Left lung (tissue), 10 donors: ENCODE data around the gene IL16. TPM values are rescaled to one million over a fixed set of nuclear protein-coding genes. Genes with fewer than 3 reads are reported as not detected.

Source experiments
- ATAC-seq: fragments of 200-7000 bp; cut with Tn5 transposase; one replicate; pipeline ENCODE4 v1.9.1; 2020; ENCODE audit warnings: moderate library complexity
- DNase-seq, 4 donors: peaks; one replicate each; pipeline ENCODE4 v3.0.0-alpha.2; 2013 to 2020
- H3K27ac ChIP-seq, 2 donors: fragments of 200-600 bp; sonication (generic) in 1 of 2; one replicate each; pipeline versions ENCODE4 v1.5.0 to v1.8.0; 2020 to 2021
- H3K27me3 ChIP-seq, 2 donors: fragments of 200-600 bp; sonication (generic) in 1 of 2; one replicate each; pipeline versions ENCODE4 v1.5.0 to v1.8.0; 2020 to 2021
- H3K36me3 ChIP-seq, 2 donors: fragments of 200-600 bp; sonication (generic) in 1 of 2; one replicate each; pipeline versions ENCODE4 v1.5.0 to v1.8.0; 2020 to 2021
- H3K4me1 ChIP-seq, 2 donors: fragments of 200-600 bp; one replicate each; pipeline ENCODE4 v1.8.0; 2021
- H3K4me3 ChIP-seq, 2 donors: fragments of 200-600 bp; sonication (generic) in 1 of 2; one replicate each; pipeline versions ENCODE4 v1.5.0 to v1.8.0; 2020 to 2021; ENCODE audit warnings: mild to moderate bottlenecking in 1 of 2
- H3K9me3 ChIP-seq, 2 donors: fragments of 200-600 bp; sonication (generic) in 1 of 2; one replicate each; pipeline versions ENCODE4 v1.5.0 to v1.8.0; 2020 to 2021
- CTCF ChIP-seq, 2 donors: fragments of 200-600 bp; sonication (generic) in 1 of 2; IDR thresholded peaks; one replicate each; pipeline versions ENCODE4 v1.5.0 to v1.8.0; 2021; ENCODE audit warnings: antibody characterized with exemption in 2 of 2
- intact Hi-C, 2 donors: fragments of 100-400 bp; cut with DNase I; formaldehyde crosslinking; loops; one replicate each; pipeline versions ENCODE4 v1.11.2 to v1.14.2; 2022
- polyA plus RNA-seq, 6 donors: library from polyadenylated mRNA; unstranded; fragments of 120-200 nt; gene quantifications; one replicate each; pipeline ENCODE4 v1.2.1, GENCODE V29; 2013; ENCODE audit not compliant: insufficient read length in 6 of 6
- total RNA-seq, 2 donors: library from RNA; stranded (reverse); fragmentation: NEBNext Ultra II Directional; extraction: Animal tissue kit (Norgen Biotek cat#: 25700); gene quantifications; one replicate each; pipeline ENCODE4 v1.2.1, GENCODE V29; 2021
- donor health status: DM: no; HTN: yes; CAD: no.
- donor health status: DM: no; HTN: no; CAD: no.

The IL16 gene
- total and polyA plus RNA-seq, 8 donors = 11.4 to 34.3 (median 14.9) TPM

GRCh38 chr15:81334768-81335435 is 138.2 kb downstream of the IL16 start:
- Histone ChIP-seq H3K4me3 (no peak overlapping the region), H3K27me3 (no peaks in the 10 kb centered on the region), H3K27ac (no peak overlapping the region), H3K4me1 (peaks cover 9 to 11% of the 10 kb centered on the region in 2 donors), H3K9me3 (no peaks in the 10 kb centered on the region), H3K36me3 (no peaks in the 10 kb centered on the region)
- no peak for TF ChIP-seq CTCF (IDR thresholded peaks at IDR 0.05)
- no peak for DNase-seq
- intact Hi-C loops = loop anchor here in 1 of 2 donors (5.0 kb wide), 1 partner anchor 58 kb away; no protein-coding TSS in a partner anchor
- ATAC-seq = no peak

- no peak for DNase-seq
- Histone ChIP-seq H3K4me3 (no peak overlapping the region), H3K4me1 (peaks cover 9 to 11% of the 10 kb centered on the region in 2 donors), H3K36me3 (no peaks in the 10 kb centered on the region), H3K27me3 (no peaks in the 10 kb centered on the region), H3K27ac (no peak overlapping the region), H3K9me3 (no peaks in the 10 kb centered on the region)
- intact Hi-C loops = loop anchor here in 1 of 2 donors (5.0 kb wide), 1 partner anchor 58 kb away; no protein-coding TSS in a partner anchor
- no peak for TF ChIP-seq CTCF (IDR thresholded peaks at IDR 0.05)
- ATAC-seq = no peak
Observed at GRCh38 chr15:81335631-81336030, 139.0 kb downstream of the IL16 start.

GRCh38 chr15:81336568-81336967 is 139.9 kb downstream of the IL16 start:
- TF ChIP-seq CTCF (IDR thresholded peaks at IDR 0.05) = peak in 1 of 2 donors; percentile 11
- Histone ChIP-seq H3K36me3 (no peaks in the 10 kb centered on the region), H3K27me3 (no peaks in the 10 kb centered on the region), H3K9me3 (no peaks in the 10 kb centered on the region), H3K27ac (no peak overlapping the region), H3K4me1 (peaks cover 9 to 11% of the 10 kb centered on the region in 2 donors), H3K4me3 (no peak overlapping the region)
- DNase-seq = no peak
- intact Hi-C loops = loop anchor here in 1 of 2 donors (5.0 kb wide), 1 partner anchor 59 kb away; no protein-coding TSS in a partner anchor
- no peak for ATAC-seq

DNA sequence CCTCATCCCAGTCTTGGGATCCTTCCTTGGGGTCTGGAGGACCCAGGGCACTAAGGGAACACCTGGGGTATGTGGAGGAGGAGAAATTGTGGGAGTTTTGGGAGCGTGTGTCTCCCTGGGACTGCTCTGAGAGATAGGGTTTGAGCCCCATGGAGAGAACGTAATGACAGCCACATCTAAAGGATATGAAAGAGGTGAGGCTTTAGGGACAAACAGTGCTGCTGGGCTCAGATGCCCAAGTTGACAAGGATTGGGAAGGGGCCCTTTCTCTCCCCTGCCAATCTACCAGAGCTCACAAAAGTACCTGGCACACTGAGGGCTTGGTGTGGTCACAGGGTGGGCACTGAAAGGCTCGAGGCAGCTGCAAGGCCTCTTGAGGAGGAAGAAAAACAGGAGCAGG is 140.6 kb downstream of the IL16 start:
- Histone ChIP-seq H3K36me3 (no peaks in the 10 kb centered on the region), H3K27me3 (no peaks in the 10 kb centered on the region), H3K4me3 (no peak overlapping the region), H3K9me3 (no peaks in the 10 kb centered on the region), H3K27ac (no peak overlapping the region), H3K4me1 (peaks cover 9 to 11% of the 10 kb centered on the region in 2 donors)
- ATAC-seq (no peak), DNase-seq (no peak)
- TF ChIP-seq CTCF (IDR thresholded peaks at IDR 0.05) = no peak
- intact Hi-C loops = loop anchor here in 1 of 2 donors (5.0 kb wide), 1 partner anchor 60 kb away; no protein-coding TSS in a partner anchor

DNA sequence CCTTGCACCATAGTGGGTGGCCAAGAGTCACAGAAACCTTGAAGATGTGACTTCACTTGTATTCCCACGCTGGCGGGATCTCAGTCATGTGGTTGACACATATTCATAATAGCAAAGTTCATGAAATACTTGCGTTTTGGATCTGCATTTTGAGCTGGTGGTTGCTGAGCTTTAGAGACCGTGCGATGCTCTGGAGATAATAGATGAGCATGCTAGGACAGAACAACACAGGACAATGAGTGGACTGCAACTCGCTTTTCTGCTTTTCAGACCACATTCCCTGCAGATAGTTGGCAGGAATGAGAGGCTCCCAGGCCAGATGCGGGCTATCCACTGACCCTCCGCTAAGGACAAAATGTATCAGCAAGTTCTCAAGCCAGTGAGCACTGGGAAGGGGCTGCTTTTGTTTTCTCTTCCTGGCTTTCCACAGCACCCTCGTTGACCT is 141.1 kb downstream of the IL16 start:
- no peaks in the 10 kb centered on the region for H3K27me3 ChIP-seq
- H3K36me3 ChIP-seq = no peaks in the 10 kb centered on the region
- ATAC-seq (peak; percentile 17), DNase-seq (no peak)
- peak overlapping the region in 1 of 2 donors; percentile 36 for H3K27ac ChIP-seq
- intact Hi-C loops = loop anchor here in 1 of 2 donors (5.0 kb wide), 1 partner anchor 60 kb away; no protein-coding TSS in a partner anchor
- H3K4me1 ChIP-seq = peaks cover 9 to 11% of the 10 kb centered on the region in 2 donors
- no peak for TF ChIP-seq CTCF (IDR thresholded peaks at IDR 0.05)
- H3K4me3 ChIP-seq = no peak overlapping the region
- no peaks in the 10 kb centered on the region for H3K9me3 ChIP-seq
